A549 (cell line): ENCODE results near the gene HSPA2.

Source experiments
- BHLHE40 ChIP-seq: IDR thresholded peaks from 2 replicates; pipeline ENCODE4 v1.6.1; 2012; ENCODE audit warnings: low read depth, low read length, inconsistent platforms
- CEBPB ChIP-seq, 2 experiments: fragments of >200 bp in 1 of 2; sonication (Bioruptor Twin) in 1 of 2; formaldehyde crosslinking in 1 of 2; IDR thresholded peaks; 2 replicates each; pipeline ENCODE4 v1.6.1; 2012 to 2016
- CHD4 ChIP-seq: fragments of 200-600 bp; sonication (generic); IDR thresholded peaks from 2 replicates; pipeline ENCODE4 v1.6.1; 2016; ENCODE audit warnings: antibody characterized with exemption, mild to moderate bottlenecking, borderline replicate concordance
- CTCF ChIP-seq: fragments of >200 bp; sonication (Bioruptor Twin); formaldehyde crosslinking; IDR thresholded peaks from 3 replicates; pipeline ENCODE4 v1.5.1; 2016
- HDAC2 ChIP-seq: fragments of 200-600 bp; sonication (generic); IDR thresholded peaks from 2 replicates; pipeline ENCODE4 v1.6.1; 2016
- KDM1A ChIP-seq: fragments of 200-600 bp; sonication (generic); IDR thresholded peaks from 2 replicates; pipeline ENCODE4 v1.6.1; 2016; ENCODE audit warnings: low read depth, mild to moderate bottlenecking
- MAZ ChIP-seq: fragments of 150-350 bp; IDR thresholded peaks from 2 replicates; pipeline ENCODE4 v1.6.1; 2014; ENCODE audit warnings: antibody characterized with exemption, low read depth, low read length, borderline replicate concordance
- POLR2A ChIP-seq: IDR thresholded peaks from 2 replicates; pipeline ENCODE4 v1.6.1; 2012; ENCODE audit warnings: mild to moderate bottlenecking, low read length
- RAD21 ChIP-seq, 2 experiments: fragments of >200 bp in 1 of 2; sonication (Bioruptor Twin) in 1 of 2; formaldehyde crosslinking in 1 of 2; IDR thresholded peaks in 1 of 2; conservative IDR thresholded peaks in 1 of 2; 2 replicates in 1 of 2; 3 replicates in 1 of 2; pipeline ENCODE4 v1.6.1; 2012 to 2018; ENCODE audit warnings: inconsistent platforms in 1 of 2
- RCOR1 ChIP-seq: fragments of 150-350 bp; IDR thresholded peaks from 2 replicates; pipeline ENCODE4 v1.6.1; 2014; ENCODE audit warnings: antibody characterized with exemption, low read length, low read depth
- REST ChIP-seq: fragments of 200-600 bp; sonication (generic); IDR thresholded peaks from 2 replicates; pipeline ENCODE4 v1.6.1; 2016; ENCODE audit warnings: antibody characterized with exemption, mild to moderate bottlenecking, moderate library complexity
- RFX5 ChIP-seq: fragments of 450-650 bp; IDR thresholded peaks from 2 replicates; pipeline ENCODE4 v1.7.1; 2014; ENCODE audit warnings: antibody characterized with exemption, mild to moderate bottlenecking, moderate library complexity
- USF2 ChIP-seq: fragments of 450-650 bp; IDR thresholded peaks from 2 replicates; pipeline ENCODE4 v1.6.1; 2014; ENCODE audit warnings: antibody characterized with exemption

GRCh38 chr14:64536488-64537245 lies 3.9 kb upstream of the HSPA2 start:
- TF ChIP-seq RFX5 (no peak), POLR2A (no peak), USF2 (no peak), CTCF (no peak), RAD21 (conservative IDR thresholded peaks at IDR 0.05 in 1 of 2, IDR thresholded peaks at IDR 0.05 in 1 of 2) (no peak), CEBPB (IDR thresholded peaks at IDR 0.05) (peak; percentile 9 to 59; a peak in 3 of 4 replicates), BHLHE40 (no peak), MAZ (no peak), RCOR1 (no peak), CHD4 (no peak), HDAC2 (no peak), REST (no peak), KDM1A (no peak)
